ENCODE results near the gene ACSL5.

The ACSL5 gene

GRCh38 chr10:112373912-112374338 is at the start of gene ACSL5:
Gene ACSL5, plus strand, starts transcription at chr10:112374116. Its CDS starts 20,831 bp downstream, at chr10:112394947.
- DNase-seq: no peak

GRCh38 chr10:112327678-112328077 is 46.2 kb upstream of the ACSL5 start:
- DNase-seq: no peak

- DNase-seq: no peak
Measured at GRCh38 chr10:112330162-112330561, 43.8 kb upstream of the ACSL5 start.

- DNase-seq: no peak
Measured at GRCh38 chr10:112330607-112331160, 43.2 kb upstream of the ACSL5 start.

GRCh38 chr10:112332022-112332421 is 41.9 kb upstream of the ACSL5 start:
- DNase-seq: no peak

GRCh38 chr10:112332509-112333228 is 41.2 kb upstream of the ACSL5 start:
- no peak for DNase-seq

GRCh38 chr10:112333452-112333851 is 40.5 kb upstream of the ACSL5 start:
- DNase-seq: no peak

- DNase-seq: no peak
Measured at GRCh38 chr10:112335111-112335867, 38.6 kb upstream of the ACSL5 start.

GRCh38 chr10:112335868-112336265 is 38.0 kb upstream of the ACSL5 start:
- no peak for DNase-seq

GRCh38 chr10:112336556-112337201 is 37.2 kb upstream of the ACSL5 start:
- no peak for DNase-seq

GRCh38 chr10:112338957-112339356 is 35.0 kb upstream of the ACSL5 start:
- no peak for DNase-seq

- no peak for DNase-seq
Measured at GRCh38 chr10:112340601-112341000, 33.3 kb upstream of the ACSL5 start.

- no peak for DNase-seq
Measured at GRCh38 chr10:112343056-112343806, 30.7 kb upstream of the ACSL5 start.

- no peak for DNase-seq
Measured at GRCh38 chr10:112344261-112344660, 29.7 kb upstream of the ACSL5 start.

GRCh38 chr10:112345202-112345601 is 28.7 kb upstream of the ACSL5 start:
- DNase-seq: no peak

- DNase-seq: no peak
Measured at GRCh38 chr10:112345743-112346142, 28.2 kb upstream of the ACSL5 start.

- no peak for DNase-seq
Measured at GRCh38 chr10:112346774-112347173, 27.1 kb upstream of the ACSL5 start.

GRCh38 chr10:112347709-112348671 is 25.9 kb upstream of the ACSL5 start:
- no peak for DNase-seq

- no peak for DNase-seq
Measured at GRCh38 chr10:112348759-112349158, 25.2 kb upstream of the ACSL5 start.

- DNase-seq: no peak
Measured at GRCh38 chr10:112349521-112350085, 24.3 kb upstream of the ACSL5 start.

GRCh38 chr10:112351146-112351545 is 22.8 kb upstream of the ACSL5 start:
- no peak for DNase-seq

All from C1 segment of cervical spinal cord (tissue), 14 donors.